GM12874 (cell line): ENCODE data around the gene SAG.

Experiments used
- CTCF ChIP-seq: IDR thresholded peaks from 2 replicates; pipeline ENCODE4 v1.5.1; 2011; ENCODE audit warnings: low read depth, mild to moderate bottlenecking, control low read depth, low read length, moderate library complexity; ENCODE audit not compliant: insufficient read depth

SAG gene

GRCh38 chr2:233307565-233307964 is at the start of gene SAG:
SAG (plus strand) TSS chr2:233307816; CDS start chr2:233309190, 1,374 bp downstream.
- no peak for TF ChIP-seq CTCF

- TF ChIP-seq CTCF: no peak
Measured at GRCh38 chr2:233258211-233258610, 49.4 kb upstream of the SAG start.

GRCh38 chr2:233259730-233260129 is 47.9 kb upstream of the SAG start:
- TF ChIP-seq CTCF: no peak

GRCh38 chr2:233260661-233261060 is 47.0 kb upstream of the SAG start:
- TF ChIP-seq CTCF: no peak

GRCh38 chr2:233261819-233262555 is 45.6 kb upstream of the SAG start:
- no peak for TF ChIP-seq CTCF

GRCh38 chr2:233262562-233262961 is 45.1 kb upstream of the SAG start:
- no peak for TF ChIP-seq CTCF

- no peak for TF ChIP-seq CTCF
Measured at GRCh38 chr2:233263045-233263570, 44.5 kb upstream of the SAG start.
